PC-3 (cell line): Measurements from ENCODE around the gene TMC1. TPM values are rescaled to one million over a fixed set of nuclear protein-coding genes. Genes with fewer than 3 reads are reported as not detected.

Experiments used
- ATAC-seq: fragments of 200-7000 bp; cut with Tn5 transposase; 2 replicates; pipeline ENCODE4 v1.9.1; 2020; ENCODE audit warnings: mild to moderate bottlenecking, moderate library complexity
- BruUV-seq: library from RNA; stranded (reverse); fragments of 400-500 nt; replicated peaks from 2 replicates; lab custom pipeline; 2021; lab: Mats Ljungman, UMichigan
- CTCF ChIA-PET: fragments of 300-600 bp; sonication (Branson Sonifier 250); formaldehyde crosslinking; loops from one replicate; lab custom pipeline; 2022; ENCODE audit warnings: antibody characterized with exemption; lab: Charles Lee
- POLR2A ChIA-PET: fragments of 300-600 bp; sonication (Branson Sonifier 250); formaldehyde crosslinking; loops from one replicate; lab custom pipeline; 2022; ENCODE audit warnings: antibody characterized with exemption; ENCODE audit not compliant: unreplicated experiment; lab: Charles Lee
- DNase-seq: peaks from one replicate; pipeline ENCODE4 v3.0.0-alpha.2; 2015
- H2AFZ ChIP-seq: fragments of 300-600 bp; sonication (generic); 2 replicates; pipeline ENCODE4 v1.6.0; 2016; ENCODE audit warnings: antibody characterized with exemption, low read length
- H3F3A ChIP-seq: fragments of 300-600 bp; sonication (generic); one replicate; pipeline ENCODE4 v1.6.0; 2017; ENCODE audit warnings: antibody characterized with exemption, low read length, control low read depth, mild to moderate bottlenecking; ENCODE audit not compliant: unreplicated experiment
- H3K27ac ChIP-seq: fragments of 300-600 bp; sonication (generic); 2 replicates; pipeline ENCODE4 v1.5.1; 2016; ENCODE audit warnings: mild to moderate bottlenecking, low read length
- H3K27me3 ChIP-seq: fragments of 300-600 bp; sonication (generic); 2 replicates; pipeline ENCODE4 v1.6.1; 2016; ENCODE audit warnings: low read length, mixed read lengths
- H3K36me3 ChIP-seq: fragments of 300-600 bp; sonication (generic); 2 replicates; pipeline ENCODE4 v1.6.1; 2016; ENCODE audit warnings: low read depth, mixed run types, low read length, mixed read lengths
- H3K4me1 ChIP-seq: fragments of 300-600 bp; sonication (generic); 2 replicates; pipeline ENCODE4 v1.5.1; 2016; ENCODE audit warnings: low read length; ENCODE audit not compliant: insufficient read depth
- H3K4me2 ChIP-seq: fragments of 300-600 bp; sonication (generic); 2 replicates; pipeline ENCODE4 v1.6.0; 2016; ENCODE audit warnings: low read length
- H3K4me3 ChIP-seq: fragments of 300-600 bp; sonication (generic); 2 replicates; pipeline ENCODE4 v1.5.1; 2016; ENCODE audit warnings: mild to moderate bottlenecking, low read length, mixed read lengths
- H3K79me2 ChIP-seq: fragments of 300-600 bp; sonication (generic); 2 replicates; pipeline ENCODE4 v1.6.1; 2017; ENCODE audit warnings: low read length, mixed read lengths
- H3K9ac ChIP-seq: fragments of 300-600 bp; sonication (generic); 2 replicates; pipeline ENCODE4 v1.6.0; 2016; ENCODE audit warnings: mild to moderate bottlenecking, low read length
- H3K9me2 ChIP-seq: fragments of 300-600 bp; sonication (generic); replicated peaks from 2 replicates; pipeline ENCODE4 v1.6.1; 2016; ENCODE audit warnings: mixed run types, low read length, mixed read lengths
- H3K9me3 ChIP-seq: fragments of 300-600 bp; sonication (generic); 2 replicates; pipeline ENCODE4 v1.6.1; 2016; ENCODE audit warnings: low read length, mixed read lengths
- H4K20me1 ChIP-seq: fragments of 300-600 bp; sonication (generic); 2 replicates; pipeline ENCODE4 v1.6.1; 2016; ENCODE audit warnings: low read length, mixed read lengths
- EZH2 ChIP-seq: fragments of 300-600 bp; sonication (generic); IDR thresholded peaks from one replicate; pipeline ENCODE4 v1.6.1; 2017; ENCODE audit warnings: antibody characterized with exemption, mild to moderate bottlenecking, low read length; ENCODE audit not compliant: unreplicated experiment
- EZH2phosphoT487 ChIP-seq: fragments of 300-600 bp; sonication (generic); IDR thresholded peaks from 2 replicates; pipeline ENCODE4 v1.6.1; 2018; ENCODE audit warnings: mild to moderate bottlenecking, antibody characterized with exemption, low read length, borderline replicate concordance
- intact Hi-C: fragments of 100-400 bp; cut with micrococcal nuclease; formaldehyde crosslinking; loops from 2 replicates; pipeline ENCODE4 v1.9.0; 2023
- total RNA-seq: library from RNA; depleted of rRNA; stranded (reverse); fragments of >200 nt; gene quantifications from 2 replicates; pipeline ENCODE4 v1.2.3, GENCODE V29; 2014
- TF ChIP-seq, protein P1 (sequence below): fragments of 300-600 bp; sonication (generic); conservative IDR thresholded peaks from 2 replicates; pipeline ENCODE4 v1.5.1; 2017; ENCODE audit warnings: antibody characterized with exemption, low read depth, mild to moderate bottlenecking, low read length

The TMC1 gene
- total RNA-seq, 1 experiment from 2014 or later: 0.15 TPM

DNA sequence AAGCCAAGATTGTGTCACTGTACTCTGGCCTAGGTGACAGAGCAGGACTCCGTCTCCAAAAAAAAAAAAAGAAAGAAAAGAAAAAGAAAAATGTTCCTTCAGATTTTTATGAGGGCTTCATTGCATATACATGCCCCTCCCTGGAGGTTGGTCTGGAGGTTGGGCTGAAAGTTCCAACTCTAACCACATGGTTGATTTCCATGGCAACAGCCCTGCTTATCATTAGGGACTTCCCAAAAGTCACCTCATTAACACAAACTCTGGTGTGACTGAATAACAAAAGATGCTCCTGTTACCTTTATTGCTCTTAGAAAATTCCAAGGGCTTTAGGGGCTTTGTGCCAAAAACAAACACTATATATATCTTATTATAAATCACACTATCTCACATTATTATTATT lies 113.8 kb downstream of the TMC1 start:
- no peaks in the 10 kb centered on the region for H3K36me3 ChIP-seq
- CTCF ChIA-PET: no interaction called here
- H3K9me2 ChIP-seq: no peaks in the 10 kb centered on the region
- H2AFZ ChIP-seq: no peak overlapping the region
- H3K4me2 ChIP-seq: no peak overlapping the region
- TF ChIP-seq EZH2 (no peak), EZH2phosphoT487 (no peak)
- TF ChIP-seq, protein P1, sequence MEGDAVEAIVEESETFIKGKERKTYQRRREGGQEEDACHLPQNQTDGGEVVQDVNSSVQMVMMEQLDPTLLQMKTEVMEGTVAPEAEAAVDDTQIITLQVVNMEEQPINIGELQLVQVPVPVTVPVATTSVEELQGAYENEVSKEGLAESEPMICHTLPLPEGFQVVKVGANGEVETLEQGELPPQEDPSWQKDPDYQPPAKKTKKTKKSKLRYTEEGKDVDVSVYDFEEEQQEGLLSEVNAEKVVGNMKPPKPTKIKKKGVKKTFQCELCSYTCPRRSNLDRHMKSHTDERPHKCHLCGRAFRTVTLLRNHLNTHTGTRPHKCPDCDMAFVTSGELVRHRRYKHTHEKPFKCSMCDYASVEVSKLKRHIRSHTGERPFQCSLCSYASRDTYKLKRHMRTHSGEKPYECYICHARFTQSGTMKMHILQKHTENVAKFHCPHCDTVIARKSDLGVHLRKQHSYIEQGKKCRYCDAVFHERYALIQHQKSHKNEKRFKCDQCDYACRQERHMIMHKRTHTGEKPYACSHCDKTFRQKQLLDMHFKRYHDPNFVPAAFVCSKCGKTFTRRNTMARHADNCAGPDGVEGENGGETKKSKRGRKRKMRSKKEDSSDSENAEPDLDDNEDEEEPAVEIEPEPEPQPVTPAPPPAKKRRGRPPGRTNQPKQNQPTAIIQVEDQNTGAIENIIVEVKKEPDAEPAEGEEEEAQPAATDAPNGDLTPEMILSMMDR: no peak
- H3K9ac ChIP-seq: no peak overlapping the region
- H3K9me3 ChIP-seq: 0 out of 2 replicates have a peak, but pooled peaks cover 5% of the 10 kb centered on the region
- BruUV-seq: no TSS peak
- H3K27ac ChIP-seq: no peak overlapping the region
- no peaks in the 10 kb centered on the region for H3K79me2 ChIP-seq
- intact Hi-C loops: no loop called here
- H3K4me1 ChIP-seq: no peaks in the 10 kb centered on the region
- no peaks in the 10 kb centered on the region for H4K20me1 ChIP-seq
- H3F3A ChIP-seq: no peaks in the 10 kb centered on the region
- ATAC-seq (no peak), DNase-seq (no peak)
- POLR2A ChIA-PET: no interaction called here
- peaks cover 28% of the 10 kb centered on the region for H3K27me3 ChIP-seq
- no peak overlapping the region for H3K4me3 ChIP-seq

DNA sequence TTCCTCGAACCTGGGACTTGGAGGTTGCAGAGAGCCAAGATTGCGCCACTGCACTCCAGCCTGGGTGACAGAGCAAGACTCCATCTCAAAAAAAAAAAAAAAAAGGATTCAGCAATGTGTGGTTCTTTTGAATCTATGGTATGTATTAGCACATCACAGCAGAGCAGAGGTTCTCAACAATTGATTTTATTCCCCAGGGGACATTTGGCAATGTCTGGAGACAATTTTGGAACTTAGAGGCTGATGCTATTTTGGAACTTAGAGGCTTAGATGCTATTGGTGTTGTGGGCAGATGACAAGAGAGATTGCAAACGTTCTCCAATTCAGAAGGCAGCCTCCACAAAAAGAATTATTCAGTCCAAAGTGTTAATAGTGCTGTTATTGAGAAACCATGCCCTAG lies 115.2 kb downstream of the TMC1 start:
- POLR2A ChIA-PET: no interaction called here
- no peak overlapping the region for H2AFZ ChIP-seq
- CTCF ChIA-PET: no interaction called here

DNA sequence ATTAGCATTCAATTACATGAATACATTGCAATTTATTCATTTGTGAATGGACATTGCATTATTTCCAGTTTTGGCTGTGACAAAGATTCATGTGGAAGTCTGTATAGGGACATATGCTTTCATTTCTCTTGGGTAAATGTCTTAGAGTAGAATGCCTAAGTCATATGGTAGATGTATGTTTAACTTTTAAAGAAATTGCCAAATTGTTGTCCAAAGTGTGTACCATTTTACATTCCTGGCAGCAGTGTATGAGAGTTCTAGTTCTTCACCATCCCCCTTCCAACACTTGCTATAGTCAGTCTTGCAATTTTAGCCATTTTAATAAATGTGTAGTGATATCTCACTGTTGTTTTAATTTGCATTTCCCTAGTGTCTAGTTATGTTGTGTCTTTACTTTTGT lies 122.2 kb downstream of the TMC1 start:
- H3K4me2 ChIP-seq: no peak overlapping the region
- POLR2A ChIA-PET: no interaction called here
- no peak for DNase-seq
- no peak for ATAC-seq
- no TSS peak for BruUV-seq
- no peak overlapping the region for H3K9ac ChIP-seq
- H3K36me3 ChIP-seq: no peaks in the 10 kb centered on the region
- no peaks in the 10 kb centered on the region for H3F3A ChIP-seq
- CTCF ChIA-PET: no interaction called here
- H3K79me2 ChIP-seq: no peaks in the 10 kb centered on the region
- no peaks in the 10 kb centered on the region for H3K9me2 ChIP-seq
- H3K4me3 ChIP-seq: no peak overlapping the region
- no peaks in the 10 kb centered on the region for H3K9me3 ChIP-seq
- H3K27me3 ChIP-seq: peaks cover 34% of the 10 kb centered on the region
- intact Hi-C loops: no loop called here
- TF ChIP-seq, protein P1: no peak
- TF ChIP-seq EZH2phosphoT487 (no peak), EZH2 (no peak)
- H3K27ac ChIP-seq: no peak overlapping the region
- no peak overlapping the region for H2AFZ ChIP-seq
- no peaks in the 10 kb centered on the region for H3K4me1 ChIP-seq
- H4K20me1 ChIP-seq: no peaks in the 10 kb centered on the region

More for the DNA sequence above, 115.2 kb downstream of the TMC1 start:
- no peaks in the 10 kb centered on the region for H3F3A ChIP-seq
- H3K27me3 ChIP-seq: peaks cover 28% of the 10 kb centered on the region
- no peaks in the 10 kb centered on the region for H3K4me1 ChIP-seq
- 0 out of 2 replicates have a peak, but pooled peaks cover 5% of the 10 kb centered on the region for H3K9me3 ChIP-seq
- H3K9me2 ChIP-seq: no peaks in the 10 kb centered on the region
- DNase-seq (no peak), ATAC-seq (no peak)
- no peak overlapping the region for H3K4me3 ChIP-seq
- no peaks in the 10 kb centered on the region for H3K79me2 ChIP-seq
- H3K36me3 ChIP-seq: no peaks in the 10 kb centered on the region
- no peak overlapping the region for H3K4me2 ChIP-seq
- no TSS peak for BruUV-seq
- no peak overlapping the region for H3K27ac ChIP-seq
- no peak for TF ChIP-seq EZH2
- TF ChIP-seq EZH2phosphoT487: no peak
- TF ChIP-seq, protein P1: no peak
- intact Hi-C loops: no loop called here
- no peaks in the 10 kb centered on the region for H4K20me1 ChIP-seq
- H3K9ac ChIP-seq: no peak overlapping the region
